GM21528 (cell line): ENCODE measurements around the gene ANKRD45.
"Not testable (repeated sequence)": the region's sequence is repeated elsewhere in the genome, so short reads cannot be mapped to it uniquely, and the experiment has no call there.

ENCODE experiments used
- ATAC-seq: cut with Tn5 transposase; IDR thresholded peaks from one replicate; pipeline ENCODE4 v1.9.1; 2021; ENCODE audit warnings: mild to moderate bottlenecking, moderate library complexity; ENCODE audit not compliant: unreplicated experiment, low FRiP score

ANKRD45 gene

DNA sequence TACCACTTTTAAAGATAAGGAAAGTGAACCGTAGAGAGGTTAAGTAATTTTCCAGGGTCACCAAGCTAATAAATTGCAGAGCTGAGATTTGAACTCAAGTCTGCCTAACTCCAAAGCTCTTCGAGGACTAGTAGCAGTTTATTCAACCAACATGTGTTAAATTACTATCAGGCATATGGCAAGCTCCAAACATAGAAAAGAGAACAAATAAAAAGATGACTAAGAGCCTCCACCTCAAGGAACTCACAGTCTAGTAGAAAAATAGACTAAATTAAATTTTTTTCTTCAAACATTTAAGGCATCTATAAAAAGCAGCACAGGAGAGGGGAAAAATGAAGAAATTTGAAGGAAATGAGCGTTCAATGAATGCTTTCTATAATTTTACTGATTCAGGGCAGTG, 89.0 kb downstream of the ANKRD45 start:
- ATAC-seq = no peak

DNA sequence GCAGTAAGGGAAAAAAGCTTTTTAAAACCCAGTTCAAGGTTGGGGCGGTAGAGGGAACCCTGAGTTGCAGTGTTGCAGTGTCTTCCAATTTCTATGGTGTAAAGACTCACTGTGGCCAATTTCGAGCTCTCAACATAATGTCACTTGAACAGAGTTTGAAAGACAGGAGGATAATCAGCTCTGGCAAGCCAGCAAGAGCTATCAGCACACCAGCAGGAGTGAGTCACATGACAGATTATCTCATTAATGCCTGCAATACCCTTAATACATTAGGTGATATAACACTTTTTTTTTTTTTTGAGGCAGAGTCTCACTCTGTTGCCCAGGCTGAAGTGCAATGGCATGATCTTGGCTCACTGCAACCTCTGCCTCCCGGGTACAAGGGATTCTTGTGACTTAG, 89.6 kb downstream of the ANKRD45 start:
- ATAC-seq = no peak

DNA sequence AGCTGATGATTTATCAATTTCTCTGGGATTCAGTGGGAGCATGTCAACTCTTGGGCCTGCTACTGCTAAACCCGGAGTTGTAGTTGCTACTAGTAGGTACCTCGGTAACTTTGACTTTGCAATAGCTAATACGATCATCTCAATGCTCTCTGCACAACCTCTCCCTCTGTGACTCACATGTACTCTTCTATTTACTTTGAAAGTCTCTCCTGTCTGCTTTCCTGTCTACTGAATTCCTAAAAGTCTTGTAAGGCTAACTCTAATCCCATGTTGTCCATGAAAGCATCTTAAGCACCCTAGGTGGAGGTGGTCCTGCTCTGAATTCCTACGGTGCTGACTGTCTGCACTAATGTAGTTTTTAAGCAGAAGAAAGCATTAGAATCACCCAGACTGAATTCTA, 96.1 kb downstream of the ANKRD45 start:
- ATAC-seq = no peak

DNA sequence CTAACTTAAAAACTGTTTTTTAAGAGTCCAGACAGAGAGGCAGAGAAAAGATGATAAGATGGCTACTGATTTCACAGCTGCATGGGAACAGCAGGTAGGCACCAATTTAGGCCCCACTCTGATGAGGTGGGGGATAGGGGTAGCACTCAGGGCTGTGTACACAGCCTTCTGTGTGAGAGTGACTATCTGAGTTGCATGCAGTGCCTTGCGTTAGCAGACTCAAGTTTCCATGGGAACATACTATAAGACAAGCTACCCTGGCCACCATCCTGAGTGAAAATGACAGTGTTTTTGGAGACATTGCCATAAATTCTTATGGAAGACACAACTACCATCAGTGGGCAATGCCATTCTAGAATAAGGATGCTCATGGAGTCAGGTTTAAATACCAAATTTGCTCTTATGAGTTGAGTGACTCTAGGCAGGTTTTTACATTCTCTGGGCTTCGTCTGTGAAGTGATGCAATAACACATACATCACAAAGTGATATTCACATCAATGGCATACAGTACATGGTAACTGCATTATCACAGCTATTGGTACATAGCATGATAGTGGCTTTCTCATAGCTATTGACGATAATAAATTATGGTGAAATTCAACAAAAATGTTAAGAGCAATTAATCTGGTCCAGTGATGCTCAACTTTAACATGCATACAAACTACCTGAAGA, 97.3 kb downstream of the ANKRD45 start:
- no peak for ATAC-seq

DNA sequence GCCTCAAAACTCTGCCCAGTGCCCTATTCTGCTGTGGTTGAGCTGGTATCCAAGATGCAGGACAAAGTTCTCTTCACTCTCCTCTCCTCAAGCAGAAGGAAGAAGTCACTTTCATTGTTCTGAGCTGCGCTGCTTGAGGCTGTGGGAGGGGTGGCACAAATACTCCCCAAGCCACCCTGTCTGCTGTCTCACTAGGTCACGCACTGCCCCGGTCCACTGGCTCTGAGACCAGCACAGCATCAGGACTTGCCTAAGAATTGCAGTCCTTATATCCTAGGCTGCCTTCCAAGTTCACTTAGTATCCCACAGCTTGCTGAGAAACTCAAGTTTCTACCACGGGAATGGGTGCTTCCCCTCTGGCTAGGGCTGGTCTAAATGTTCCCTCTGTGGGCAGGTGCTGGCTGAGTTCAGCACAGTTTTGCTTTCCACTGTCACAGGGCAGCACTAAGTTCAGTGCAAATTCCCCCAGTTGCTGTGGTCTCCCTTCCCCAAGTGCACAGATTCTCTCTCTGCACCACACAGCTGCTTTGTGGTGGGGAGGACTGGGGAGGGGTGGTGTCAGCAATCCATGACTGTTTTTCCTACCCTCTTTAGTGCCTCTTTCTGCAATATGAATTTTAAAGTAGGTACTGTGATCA, 99.2 kb downstream of the ANKRD45 start:
- peak; percentile 58 for ATAC-seq

DNA sequence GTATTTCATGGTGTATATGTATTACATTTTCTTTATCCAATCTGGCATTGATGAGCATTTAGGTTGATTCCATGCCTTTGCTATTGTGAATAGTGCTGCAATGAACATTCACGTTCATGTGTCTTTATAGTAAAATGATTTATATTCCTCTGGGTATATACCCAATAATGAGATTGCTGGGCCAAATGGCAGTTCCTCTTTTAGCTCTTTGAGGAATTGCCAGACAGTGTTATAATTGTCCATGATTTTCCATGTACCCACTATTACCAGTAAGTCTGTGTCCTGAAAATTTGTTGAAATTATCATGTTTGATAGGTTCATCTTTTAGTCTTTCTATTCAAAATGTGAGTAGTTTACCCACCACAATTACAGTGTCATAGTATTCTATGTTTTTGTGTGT, 101.2 kb downstream of the ANKRD45 start:
- no peak for ATAC-seq

DNA sequence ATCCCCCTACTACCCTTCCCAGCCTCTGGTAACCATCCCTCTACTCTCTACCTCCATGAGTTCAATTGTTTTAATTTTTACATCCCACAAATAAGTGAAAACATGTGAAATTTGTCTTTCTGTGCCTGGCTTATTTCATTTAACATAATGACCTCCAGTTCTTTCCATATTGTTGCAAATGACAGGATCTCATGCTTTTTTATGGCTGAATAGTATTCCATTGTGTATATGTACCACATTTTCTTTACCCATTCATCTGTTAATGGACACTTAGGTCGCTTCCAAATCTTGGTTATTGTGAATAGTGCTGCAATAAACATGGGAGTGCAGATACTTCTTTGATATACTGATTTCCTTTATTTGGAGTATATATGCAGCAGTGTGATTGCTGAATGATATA, 105.8 kb downstream of the ANKRD45 start:
- ATAC-seq = not testable (repeated sequence)

DNA sequence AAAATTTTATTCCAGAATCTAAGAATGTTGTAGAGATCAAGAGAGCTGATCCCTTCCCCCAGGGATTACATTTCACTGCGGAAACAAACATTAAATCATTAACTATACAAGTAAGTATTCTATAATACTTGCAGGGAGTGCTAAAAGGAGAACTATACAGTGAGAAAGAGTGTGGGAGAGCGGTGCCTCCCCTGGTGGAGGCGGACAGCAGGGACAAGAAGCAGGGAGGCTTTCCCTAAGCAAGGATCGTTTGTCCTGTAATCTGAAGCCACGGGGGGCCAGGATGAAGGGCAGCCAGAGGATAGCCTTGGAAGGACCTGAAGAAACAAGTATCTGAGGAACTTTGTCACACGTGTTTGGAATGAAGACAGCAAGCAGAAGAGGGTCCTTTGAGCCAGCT, 106.8 kb downstream of the ANKRD45 start:
- ATAC-seq = no peak

DNA sequence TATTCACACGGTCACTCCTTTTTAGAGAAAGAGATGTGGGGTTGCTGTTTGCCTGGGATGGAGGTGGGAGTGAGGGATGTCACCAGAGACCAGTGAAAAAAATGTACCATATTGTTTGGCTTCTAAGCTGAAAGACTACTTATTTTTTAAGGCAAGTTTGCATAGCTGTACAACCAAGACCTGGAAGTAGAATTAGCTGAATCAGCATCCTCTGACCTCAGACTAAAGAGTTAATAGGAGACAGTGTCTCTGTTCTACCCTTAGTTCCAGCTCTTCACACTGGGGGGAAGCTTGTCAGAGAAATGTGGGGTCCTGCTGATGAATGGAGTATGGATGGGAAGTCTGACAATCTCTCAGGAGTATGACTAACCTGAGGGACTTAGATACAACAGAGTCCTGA, 108.4 kb downstream of the ANKRD45 start:
- no peak for ATAC-seq

DNA sequence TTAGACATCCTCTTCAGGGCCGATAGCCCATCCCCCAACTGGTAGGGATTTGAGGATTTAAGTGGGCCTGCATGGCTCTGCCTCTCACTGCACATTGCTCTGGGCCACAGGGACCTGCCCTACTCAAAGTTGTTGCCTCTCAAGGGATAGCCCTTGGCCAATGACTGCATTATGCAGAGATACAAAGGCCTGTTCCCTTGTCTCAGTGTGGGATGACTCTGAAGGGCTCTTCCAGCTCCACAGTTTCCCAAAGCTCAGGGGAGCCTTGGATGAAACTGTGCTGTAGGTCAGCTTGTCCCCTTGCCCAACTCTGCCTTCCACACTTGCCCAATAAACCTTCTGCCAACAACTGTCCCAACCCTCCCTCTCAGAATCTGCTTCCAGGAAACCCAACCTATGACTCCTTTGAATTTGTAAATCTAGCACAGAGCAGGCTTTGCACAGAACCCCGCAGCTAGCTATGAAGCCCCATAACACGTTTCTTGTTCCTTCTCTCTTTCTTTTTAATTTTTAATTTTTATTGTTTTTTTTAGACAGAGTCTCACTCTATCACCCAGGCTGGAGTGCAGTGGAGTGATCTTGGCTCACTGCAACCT, 109.3 kb downstream of the ANKRD45 start:
- no peak for ATAC-seq
